ENCODE measurements around the gene MEX3A. TPM values are rescaled to one million over a fixed set of nuclear protein-coding genes. Genes with fewer than 3 reads are reported as not detected.
"Not testable (repeated sequence)": the region's sequence is repeated elsewhere in the genome, so short reads cannot be mapped to it uniquely, and the experiment has no call there.

Gene MEX3A
- total RNA-seq, 1 experiment from 2014 or later, result 6.1 TPM

DNA sequence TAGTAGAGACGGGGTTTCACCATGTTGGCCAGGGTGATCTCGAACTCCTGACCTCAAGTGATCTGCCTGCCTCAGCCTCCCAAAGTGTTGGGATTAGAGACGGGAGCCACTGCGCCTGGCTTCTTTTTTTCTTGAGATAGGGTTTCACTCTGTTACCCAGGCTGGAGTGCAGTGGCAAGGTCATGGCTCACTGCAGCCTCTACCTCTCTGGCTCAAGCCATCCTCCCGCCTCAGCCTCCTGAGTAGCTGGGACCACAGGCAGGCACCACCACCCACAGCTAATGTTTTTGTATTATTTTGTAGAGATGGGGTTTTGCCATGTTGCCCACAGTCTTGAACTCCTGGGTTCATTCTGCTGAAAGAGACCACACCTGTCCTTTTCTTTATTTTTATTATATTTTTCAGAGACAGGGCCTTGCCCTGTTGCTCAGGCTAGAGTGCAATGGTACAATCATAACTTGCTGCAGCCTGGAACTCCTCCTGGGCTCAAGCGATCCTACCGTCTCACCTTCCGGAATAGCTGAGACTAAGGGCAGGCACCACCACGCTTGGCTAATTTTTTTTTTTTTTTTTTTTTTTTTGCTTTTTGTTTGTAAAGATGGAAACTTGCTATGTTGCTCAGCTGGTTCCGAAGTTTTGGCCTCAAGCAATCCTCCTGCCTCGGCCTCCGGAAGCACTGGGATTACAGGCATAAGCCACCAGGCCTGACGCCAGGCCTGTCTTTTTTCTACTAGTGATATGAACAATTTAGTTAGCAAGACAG is 35.3 kb upstream of the MEX3A start:
- peaks cover 0 to 11% of the 10 kb centered on the region in 2 experiments; a peak in 1 of 4 replicates for H3K36me3 ChIP-seq (ENCODE audit: control insufficient read depth in 1 of 2, insufficient read depth in 2 of 2, low read length in 2 of 2)
- peak overlapping the region; percentile 54 for H3K9ac ChIP-seq (ENCODE audit: low read length)
- no TSS peak for BruUV-seq (replicated peaks)
- DNase-seq (ENCODE audit: low read depth, low spot score) (no peak), ATAC-seq (no peak)
- peak overlapping the region; percentile 26 to 47 for H3K4me3 ChIP-seq (replicated peaks in 1 of 2; ENCODE audit: low read depth in 1 of 2, low read length in 2 of 2)
- no peak overlapping the region for H2AFZ ChIP-seq (ENCODE audit: low read depth, low read length, poor library complexity, severe bottlenecking)
- intact Hi-C loops (cut with micrococcal nuclease), result no loop called here
- peak overlapping the region; percentile 90 for H3K4me2 ChIP-seq (ENCODE audit: low read length)
- H3K27me3 ChIP-seq (ENCODE audit: insufficient read depth, low read length), result no peaks in the 10 kb centered on the region
- CTCF ChIA-PET, result interaction anchor here (0.9 kb wide), 1 partner anchor 21 kb away, joined by 3 read pairs; no protein-coding TSS in a partner anchor
- H3K79me2 ChIP-seq (ENCODE audit: insufficient read depth, low read length), result peaks cover 80% of the 10 kb centered on the region
- POLR2A ChIA-PET, result interaction anchor here (2.6 to 3.1 kb wide), 2 partner anchors 12 to 14 kb away, joined by 10 to 11 read pairs; no protein-coding TSS in a partner anchor
- RAD21 ChIA-PET (ENCODE audit: low non-redundant PET in 1 of 2, low total read pairs in 2 of 2, uncharacterized antibody in 2 of 2, unreplicated experiment in 2 of 2), result no interaction called here
- peak overlapping the region; percentile 76 for H3K27ac ChIP-seq (ENCODE audit: low read depth, low read length)
- TF ChIP-seq JUND (IDR thresholded peaks at IDR 0.05) (no peak), POLR2AphosphoS5 (IDR thresholded peaks at IDR 0.05; ENCODE audit: low read depth, low read length) (no peak), ELF1 (IDR thresholded peaks at IDR 0.05; ENCODE audit: borderline replicate concordance, low read depth) (no peak), TCF7L2 (IDR thresholded peaks at IDR 0.05; ENCODE audit: borderline replicate concordance, extremely low read depth, insufficient read depth, insufficient read length) (no peak), FOSL1 (IDR thresholded peaks at IDR 0.05; ENCODE audit: low read depth) (no peak), YY1 (IDR thresholded peaks at IDR 0.05; ENCODE audit: extremely low read depth, insufficient replicate concordance, low read depth, low read length) (no peak), SP1 (IDR thresholded peaks at IDR 0.05; ENCODE audit: low read depth) (no peak), POLR2A (IDR thresholded peaks at IDR 0.05; ENCODE audit: borderline replicate concordance, extremely low read depth, insufficient read depth, insufficient read length) (no peak), EZH2phosphoT487 (IDR thresholded peaks at IDR 0.05; ENCODE audit: borderline replicate concordance) (no peak), RAD21 (IDR thresholded peaks at IDR 0.05; ENCODE audit: low read depth) (no peak), ZFX (IDR thresholded peaks at IDR 0.05) (no peak), CBX3 (IDR thresholded peaks at IDR 0.05; ENCODE audit: low read depth) (no peak)
- TF ChIP-seq, protein P1, sequence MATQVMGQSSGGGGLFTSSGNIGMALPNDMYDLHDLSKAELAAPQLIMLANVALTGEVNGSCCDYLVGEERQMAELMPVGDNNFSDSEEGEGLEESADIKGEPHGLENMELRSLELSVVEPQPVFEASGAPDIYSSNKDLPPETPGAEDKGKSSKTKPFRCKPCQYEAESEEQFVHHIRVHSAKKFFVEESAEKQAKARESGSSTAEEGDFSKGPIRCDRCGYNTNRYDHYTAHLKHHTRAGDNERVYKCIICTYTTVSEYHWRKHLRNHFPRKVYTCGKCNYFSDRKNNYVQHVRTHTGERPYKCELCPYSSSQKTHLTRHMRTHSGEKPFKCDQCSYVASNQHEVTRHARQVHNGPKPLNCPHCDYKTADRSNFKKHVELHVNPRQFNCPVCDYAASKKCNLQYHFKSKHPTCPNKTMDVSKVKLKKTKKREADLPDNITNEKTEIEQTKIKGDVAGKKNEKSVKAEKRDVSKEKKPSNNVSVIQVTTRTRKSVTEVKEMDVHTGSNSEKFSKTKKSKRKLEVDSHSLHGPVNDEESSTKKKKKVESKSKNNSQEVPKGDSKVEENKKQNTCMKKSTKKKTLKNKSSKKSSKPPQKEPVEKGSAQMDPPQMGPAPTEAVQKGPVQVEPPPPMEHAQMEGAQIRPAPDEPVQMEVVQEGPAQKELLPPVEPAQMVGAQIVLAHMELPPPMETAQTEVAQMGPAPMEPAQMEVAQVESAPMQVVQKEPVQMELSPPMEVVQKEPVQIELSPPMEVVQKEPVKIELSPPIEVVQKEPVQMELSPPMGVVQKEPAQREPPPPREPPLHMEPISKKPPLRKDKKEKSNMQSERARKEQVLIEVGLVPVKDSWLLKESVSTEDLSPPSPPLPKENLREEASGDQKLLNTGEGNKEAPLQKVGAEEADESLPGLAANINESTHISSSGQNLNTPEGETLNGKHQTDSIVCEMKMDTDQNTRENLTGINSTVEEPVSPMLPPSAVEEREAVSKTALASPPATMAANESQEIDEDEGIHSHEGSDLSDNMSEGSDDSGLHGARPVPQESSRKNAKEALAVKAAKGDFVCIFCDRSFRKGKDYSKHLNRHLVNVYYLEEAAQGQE (IDR thresholded peaks at IDR 0.05; ENCODE audit: low read depth), result no peak
- TF ChIP-seq, protein P2, sequence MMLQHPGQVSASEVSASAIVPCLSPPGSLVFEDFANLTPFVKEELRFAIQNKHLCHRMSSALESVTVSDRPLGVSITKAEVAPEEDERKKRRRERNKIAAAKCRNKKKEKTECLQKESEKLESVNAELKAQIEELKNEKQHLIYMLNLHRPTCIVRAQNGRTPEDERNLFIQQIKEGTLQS (IDR thresholded peaks at IDR 0.05), result no peak
- TF ChIP-seq, protein P3, sequence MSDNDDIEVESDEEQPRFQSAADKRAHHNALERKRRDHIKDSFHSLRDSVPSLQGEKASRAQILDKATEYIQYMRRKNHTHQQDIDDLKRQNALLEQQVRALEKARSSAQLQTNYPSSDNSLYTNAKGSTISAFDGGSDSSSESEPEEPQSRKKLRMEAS (IDR thresholded peaks at IDR 0.05), result no peak
- peaks cover 4% of the 10 kb centered on the region; the same call in 1 of the 2 replicates for H4K20me1 ChIP-seq (ENCODE audit: insufficient read depth)
- no peaks in the 10 kb centered on the region for H3K9me2 ChIP-seq (ENCODE audit: insufficient read depth)
- peaks cover 78 to 86% of the 10 kb centered on the region in 2 experiments for H3K4me1 ChIP-seq (ENCODE audit: control insufficient read depth in 1 of 2, insufficient read depth in 2 of 2, low read length in 2 of 2)
- no peaks in the 10 kb centered on the region for H3K9me3 ChIP-seq (ENCODE audit: control insufficient read depth in 1 of 2, insufficient read depth in 1 of 2, low read depth in 1 of 2, low read length in 2 of 2)

DNA sequence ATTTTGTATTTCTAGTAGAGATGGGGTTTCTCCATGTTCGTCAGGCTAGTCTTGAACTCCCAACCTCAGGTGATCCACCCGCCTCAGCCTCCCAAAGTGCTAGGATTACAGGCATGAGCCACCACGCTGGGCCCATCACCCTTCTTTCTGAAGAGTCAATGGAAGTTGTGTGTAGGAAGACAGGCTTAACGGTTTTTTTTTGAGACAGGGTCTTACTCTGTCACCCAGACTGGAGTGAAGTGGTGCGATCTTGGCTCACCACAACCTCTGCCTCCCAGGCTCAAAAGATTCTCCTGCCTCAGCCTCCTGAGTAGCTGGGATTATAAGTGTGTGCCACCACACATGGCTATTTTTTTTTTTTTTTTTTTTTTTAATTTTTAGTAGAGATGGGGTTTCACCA is 34.5 kb upstream of the MEX3A start:
- H4K20me1 ChIP-seq (ENCODE audit: insufficient read depth); H2AFZ ChIP-seq (ENCODE audit: low read depth, low read length, poor library complexity, severe bottlenecking); RAD21 ChIA-PET (ENCODE audit: low non-redundant PET in 1 of 2, low total read pairs in 2 of 2, uncharacterized antibody in 2 of 2, unreplicated experiment in 2 of 2); H3K9me2 ChIP-seq (ENCODE audit: insufficient read depth); H3K27me3 ChIP-seq (ENCODE audit: insufficient read depth, low read length); ATAC-seq; DNase-seq (ENCODE audit: low read depth, low spot score); H3K9me3 ChIP-seq (ENCODE audit: control insufficient read depth in 1 of 2, insufficient read depth in 1 of 2, low read depth in 1 of 2, low read length in 2 of 2); BruUV-seq (replicated peaks); intact Hi-C loops (cut with micrococcal nuclease): not testable (repeated sequence)
- Histone ChIP-seq H3K4me1 (ENCODE audit: control insufficient read depth in 1 of 2, insufficient read depth in 2 of 2, low read length in 2 of 2) (peaks cover 78 to 86% of the 10 kb centered on the region in 2 experiments), H3K9ac (ENCODE audit: low read length) (peak overlapping the region; percentile 98), H3K36me3 (ENCODE audit: control insufficient read depth in 1 of 2, insufficient read depth in 2 of 2, low read length in 2 of 2) (peaks cover 0 to 11% of the 10 kb centered on the region in 2 experiments; a peak in 1 of 4 replicates), H3K79me2 (ENCODE audit: insufficient read depth, low read length) (peaks cover 72% of the 10 kb centered on the region), H3K4me3 (replicated peaks in 1 of 2; ENCODE audit: low read depth in 1 of 2, low read length in 2 of 2) (peak overlapping the region; percentile 96 to 99), H3K27ac (ENCODE audit: low read depth, low read length) (peak overlapping the region; percentile 76), H3K4me2 (ENCODE audit: low read length) (peak overlapping the region; percentile 90)
- ChIA-PET CTCF (interaction anchor here (1.1 to 2.4 kb wide), 2 partner anchors 11 to 13 kb away, joined by 3 to 8 read pairs; no protein-coding TSS in a partner anchor), POLR2A (interaction anchor here (0.6 to 3.1 kb wide), 4 partner anchors 13 to 665 kb away, joined by 4 to 11 read pairs (median 8); no protein-coding TSS in a partner anchor)
